Adipose tissue (tissue), 3 donors: Measurements from ENCODE around the gene FLYWCH2. TPM values are rescaled to one million over a fixed set of nuclear protein-coding genes. Genes with fewer than 3 reads are reported as not detected.
"Not testable (repeated sequence)": the region's sequence is repeated elsewhere in the genome, so short reads cannot be mapped to it uniquely, and the experiment has no call there.

Experiments used
- H3K27ac ChIP-seq: one replicate; pipeline ENCODE4 v1.5.1; 2013; ENCODE audit warnings: low read depth, low read length
- WGBS, 3 donors: extraction: QIAGEN DNeasy Blood & Tissue Kit; methylation state at CpG; one replicate each; pipeline ENCODE4 v1.1.7; 2013; 5-methylcytosine and 5-hydroxymethylcytosine counted together
- polyA plus RNA-seq, 3 donors: library from polyadenylated mRNA; stranded (reverse); fragments of 200-250 nt; gene quantifications; one replicate each; pipeline ENCODE4 v1.2.3, GENCODE V29; 2013
- donor health status: healthy with polysubstance abuse.
- donor health status: Bipolar disorder and iron deficiency.
- donor health status: healthy.

FLYWCH2 gene
- polyA plus RNA-seq, 3 donors = 15.8 to 43.1 (median 32.4) TPM

GRCh38 chr16:2927010-2927646 is 44.1 kb downstream of the FLYWCH2 start:
- H3K27ac ChIP-seq = no peak overlapping the region

GRCh38 chr16:2928151-2928550 is 45.1 kb downstream of the FLYWCH2 start:
- 71 to 91% (median 90%) methylated on average over 4 of the region's 4 CpGs for WGBS, 3 donors
- not testable (repeated sequence) for H3K27ac ChIP-seq

More at GRCh38 chr16:2927010-2927646, 44.1 kb downstream of the FLYWCH2 start:
- WGBS, 3 donors = 6 to 8% (median 7%) methylated on average over 19 of the region's 19 CpGs

- WGBS, 3 donors = 83 to 89% (median 85%) methylated on average over 11 of the region's 11 CpGs
- no peak overlapping the region for H3K27ac ChIP-seq
These were observed 45.8 kb downstream of the FLYWCH2 start for GRCh38 chr16:2928796-2929195.

GRCh38 chr16:2929693-2930092 is 46.7 kb downstream of the FLYWCH2 start:
- 89 to 90% (median 90%) methylated on average over 14 of the region's 14 CpGs for WGBS, 3 donors

GRCh38 chr16:2930236-2930635 is 47.2 kb downstream of the FLYWCH2 start:
- no peak overlapping the region for H3K27ac ChIP-seq
- 93 to 97% (median 93%) methylated on average over 15 of the region's 15 CpGs for WGBS, 3 donors

More at GRCh38 chr16:2929693-2930092, 46.7 kb downstream of the FLYWCH2 start:
- H3K27ac ChIP-seq = no peak overlapping the region

GRCh38 chr16:2931231-2931914 is 48.4 kb downstream of the FLYWCH2 start:
- H3K27ac ChIP-seq = not testable (repeated sequence)
- 91 to 95% (median 92%) methylated on average over 13 of the region's 13 CpGs for WGBS, 3 donors

- no peak overlapping the region for H3K27ac ChIP-seq
- 92 to 93% (median 92%) methylated on average over 30 of the region's 30 CpGs for WGBS, 3 donors
These were observed 50.1 kb downstream of the FLYWCH2 start for GRCh38 chr16:2933136-2933535.

GRCh38 chr16:2933701-2934100 is 50.7 kb downstream of the FLYWCH2 start:
- WGBS, 3 donors = 90 to 93% (median 90%) methylated on average over 17 to 22 of the region's 22 CpGs
- H3K27ac ChIP-seq = no peak overlapping the region

GRCh38 chr16:2934450-2934849 is 51.4 kb downstream of the FLYWCH2 start:
- no peak overlapping the region for H3K27ac ChIP-seq
- WGBS, 3 donors = 85 to 91% (median 87%) methylated on average over 15 of the region's 15 CpGs

GRCh38 chr16:2936436-2937011 is 53.5 kb downstream of the FLYWCH2 start:
- 90 to 97% (median 94%) methylated on average over 20 to 22 of the region's 22 CpGs for WGBS, 3 donors
- no peak overlapping the region for H3K27ac ChIP-seq

- H3K27ac ChIP-seq = no peak overlapping the region
- 83 to 98% (median 85%) methylated on average over 18 to 24 of the region's 24 CpGs for WGBS, 3 donors
These were observed 54.2 kb downstream of the FLYWCH2 start for GRCh38 chr16:2937170-2937569.

- 94 to 99% (median 96%) methylated on average over 11 to 12 of the region's 12 CpGs for WGBS, 3 donors
- no peak overlapping the region for H3K27ac ChIP-seq
These were observed 55.2 kb downstream of the FLYWCH2 start for GRCh38 chr16:2938206-2938605.

GRCh38 chr16:2939968-2940367 is 57.0 kb downstream of the FLYWCH2 start:
- H3K27ac ChIP-seq = no peak overlapping the region
- 75 to 86% (median 80%) methylated on average over 2 of the region's 2 CpGs for WGBS, 3 donors

GRCh38 chr16:2942045-2942444 is 59.0 kb downstream of the FLYWCH2 start:
- WGBS, 3 donors = 87 to 92% (median 92%) methylated on average over 4 of the region's 4 CpGs
- no peak overlapping the region for H3K27ac ChIP-seq

GRCh38 chr16:2943716-2944115 is 60.7 kb downstream of the FLYWCH2 start:
- WGBS, 3 donors = 86 to 90% (median 86%) methylated on average over 12 of the region's 12 CpGs

GRCh38 chr16:2946649-2947048 is 63.6 kb downstream of the FLYWCH2 start:
- 94 to 98% (median 97%) methylated on average over 4 of the region's 4 CpGs for WGBS, 3 donors
- no peak overlapping the region for H3K27ac ChIP-seq

More at GRCh38 chr16:2943716-2944115, 60.7 kb downstream of the FLYWCH2 start:
- not testable (repeated sequence) for H3K27ac ChIP-seq
